CD14-positive monocyte (primary cell): Measurements from ENCODE around the gene GRK7. TPM values are rescaled to one million over a fixed set of nuclear protein-coding genes. Genes with fewer than 3 reads are reported as not detected.

Experiments used
- DNase-seq, 3 donors: peaks; one replicate each; pipeline ENCODE4 v3.0.0-alpha.2; 2011 to 2022
- H2AFZ ChIP-seq: 2 replicates; pipeline ENCODE4 v1.6.0; 2012; ENCODE audit warnings: mild to moderate bottlenecking, low read depth, low read length, inconsistent platforms; ENCODE audit not compliant: insufficient read depth, poor library complexity, severe bottlenecking
- H3K27ac ChIP-seq, 2 donors: 1 replicate in 1 of 2; 2 replicates in 1 of 2; pipeline ENCODE4 v1.5.1; 2012 to 2013; ENCODE audit warnings: low read length in 2 of 2, control low read depth in 1 of 2, inconsistent platforms in 1 of 2, low read depth in 1 of 2, mild to moderate bottlenecking in 1 of 2
- H3K27me3 ChIP-seq, 2 donors: one replicate each; pipeline versions ENCODE4 v1.6.0 to v1.6.1; 2011 to 2013; ENCODE audit warnings: low read length in 2 of 2; ENCODE audit not compliant: control insufficient read depth in 2 of 2, insufficient read depth in 2 of 2
- H3K36me3 ChIP-seq, 2 donors: replicated peaks in 1 of 2; 1 replicate in 1 of 2; 2 replicates in 1 of 2; pipeline versions ENCODE4 v1.5.1 to v1.6.1; 2012 to 2013; ENCODE audit warnings: low read length in 2 of 2, control low read depth in 1 of 2, inconsistent platforms in 1 of 2, mild to moderate bottlenecking in 1 of 2; ENCODE audit not compliant: insufficient read depth in 2 of 2, control insufficient read depth in 1 of 2
- H3K4me1 ChIP-seq, 2 donors: 1 replicate in 1 of 2; 2 replicates in 1 of 2; pipeline versions ENCODE4 v1.5.1 to v1.6.1; 2012 to 2013; ENCODE audit warnings: low read length in 2 of 2, control low read depth in 1 of 2, inconsistent platforms in 1 of 2, mild to moderate bottlenecking in 1 of 2, moderate library complexity in 1 of 2; ENCODE audit not compliant: insufficient read depth in 2 of 2, control insufficient read depth in 1 of 2
- H3K4me2 ChIP-seq: replicated peaks from 2 replicates; pipeline ENCODE3; 2012; ENCODE audit warnings: low read length, moderate library complexity, mild to moderate bottlenecking; ENCODE audit not compliant: poor library complexity, severe bottlenecking; ENCODE audit errors: extremely low read depth
- H3K4me3 ChIP-seq, 3 experiments: fragments of 200-600 bp in 1 of 3; sonication (generic) in 1 of 3; replicated peaks in 1 of 3; 1 replicate in 2 of 3; 2 replicates in 1 of 3; pipeline ENCODE4 v1.5.1; 2011 to 2013; ENCODE audit warnings: low read length in 3 of 3, mild to moderate bottlenecking in 3 of 3, control low read depth in 2 of 3, low read depth in 2 of 3, inconsistent platforms in 1 of 3, moderate library complexity in 1 of 3
- H3K79me2 ChIP-seq: 2 replicates; pipeline ENCODE4 v1.6.0; 2012; ENCODE audit warnings: mild to moderate bottlenecking, control low read depth, inconsistent platforms, low read length, moderate library complexity; ENCODE audit not compliant: insufficient read depth
- H3K9ac ChIP-seq: 2 replicates; pipeline ENCODE4 v1.6.0; 2017; ENCODE audit warnings: low read length, mild to moderate bottlenecking; ENCODE audit not compliant: insufficient read depth, poor library complexity, severe bottlenecking
- H3K9me3 ChIP-seq, 2 donors: replicated peaks in 1 of 2; 1 replicate in 1 of 2; 2 replicates in 1 of 2; pipeline versions ENCODE4 v1.5.1 to v1.6.1; 2012 to 2013; ENCODE audit warnings: low read length in 2 of 2, control low read depth in 1 of 2; ENCODE audit not compliant: control insufficient read depth in 1 of 2, insufficient read depth in 1 of 2
- H4K20me1 ChIP-seq: 2 replicates; pipeline ENCODE4 v1.6.0; 2012; ENCODE audit warnings: mild to moderate bottlenecking, low read length, control low read depth, moderate library complexity; ENCODE audit not compliant: insufficient read depth
- H3K27ac Mint-ChIP-seq, 7 donors: one replicate each; pipeline ENCODE4 v1.8.0; 2020; ENCODE audit warnings: mild to moderate bottlenecking in 7 of 7, mixed read lengths in 7 of 7, moderate library complexity in 6 of 7, inconsistent platforms in 2 of 7
- H3K27me3 Mint-ChIP-seq, 3 donors: one replicate each; pipeline ENCODE4 v1.8.0; 2021 to 2022; ENCODE audit warnings: low read depth in 3 of 3, mild to moderate bottlenecking in 3 of 3, mixed read lengths in 3 of 3, moderate library complexity in 3 of 3, inconsistent platforms in 1 of 3
- H3K36me3 Mint-ChIP-seq, 2 donors: one replicate each; pipeline ENCODE4 v1.8.0; 2020; ENCODE audit warnings: mixed read lengths in 2 of 2, inconsistent platforms in 1 of 2, mild to moderate bottlenecking in 1 of 2
- H3K4me1 Mint-ChIP-seq: one replicate; pipeline ENCODE4 v1.8.0; 2020; ENCODE audit warnings: mild to moderate bottlenecking, mixed read lengths
- H3K4me3 Mint-ChIP-seq, 2 donors: one replicate each; pipeline ENCODE4 v1.8.0; 2020; ENCODE audit warnings: mild to moderate bottlenecking in 2 of 2, mixed read lengths in 2 of 2, moderate library complexity in 1 of 2
- H3K9me3 Mint-ChIP-seq, 7 donors: one replicate each; pipeline ENCODE4 v1.8.0; 2020 to 2022; ENCODE audit warnings: mixed read lengths in 7 of 7, mild to moderate bottlenecking in 6 of 7, moderate library complexity in 6 of 7, inconsistent platforms in 2 of 7
- CTCF ChIP-seq: fragments of 200-600 bp; IDR thresholded peaks from one replicate; pipeline ENCODE4 v1.8.0; 2022; ENCODE audit warnings: antibody characterized with exemption, mild to moderate bottlenecking
- WGBS: methylation state at CpG from one replicate; pipeline ENCODE4 v1.1.5; 2013; ENCODE audit warnings: missing lambda C conversion rate; ENCODE audit not compliant: insufficient coverage; 5-methylcytosine and 5-hydroxymethylcytosine counted together
- intact Hi-C, 2 donors: fragments of 100-400 bp; cut with micrococcal nuclease; formaldehyde crosslinking; loops; one replicate each; pipeline versions ENCODE4 v1.15.0 to v1.15.1; 2023
- polyA plus RNA-seq, 3 donors: library from polyadenylated mRNA; depleted of rRNA in 1 of 3; unstranded in 2 of 3; stranded (reverse) in 1 of 3; fragments of 300-500 nt in 2 of 3; fragments of >200 nt in 1 of 3; fragmentation: Illumina TruSeq in 2 of 3; gene quantifications; 1 replicate in 2 of 3; 2 replicates in 1 of 3; pipeline ENCODE4 v1.2.3, GENCODE V29; 2012 to 2021

The GRK7 gene
- polyA plus RNA-seq, 3 donors, result 0.04 to 0.07 TPM; not detected in 1

GRCh38 chr3:141796081-141796888, 33.1 kb downstream of the GRK7 start:
- WGBS, result 1% methylated on average over 9 of the region's 11 CpGs
- Histone ChIP-seq H3K27ac (peak overlapping the region; percentile 47 to 84), H3K27me3 (no peaks in the 10 kb centered on the region), H3K36me3 (no peaks in the 10 kb centered on the region), H2AFZ (peak overlapping the region; percentile 93), H4K20me1 (no peaks in the 10 kb centered on the region), H3K9me3 (no peaks in the 10 kb centered on the region), H3K79me2 (no peaks in the 10 kb centered on the region), H3K4me2 (peak overlapping the region; percentile 77), H3K4me1 (peaks cover 28 to 30% of the 10 kb centered on the region in 2 donors), H3K9ac (peak overlapping the region; percentile 76), H3K4me3 (peak overlapping the region; percentile 30 to 81 (median 55))
- peak; percentile 53 to 80 (median 72) for DNase-seq
- no peak for TF ChIP-seq CTCF
- intact Hi-C loops, result loop anchor here (5.0 to 10.0 kb wide), 3 partner anchors 51 to 81 kb away; partner anchors contain the start of gene ATP1B3 (in 1 of the 2)
- peak overlapping the region; percentile 91 to 98 for H3K4me3 Mint-ChIP-seq
- H3K36me3 Mint-ChIP-seq, result peaks cover 0 to 3% of the 10 kb centered on the region in 2 donors
- H3K27me3 Mint-ChIP-seq, result peaks cover 1 to 8% (median 2%) of the 10 kb centered on the region in 3 donors
- peaks cover 40% of the 10 kb centered on the region for H3K4me1 Mint-ChIP-seq
- H3K9me3 Mint-ChIP-seq, result peaks cover 0 to 6% (median 1%) of the 10 kb centered on the region in 7 donors
- H3K27ac Mint-ChIP-seq, result peak overlapping the region; percentile 72 to 95 (median 88)

DNA sequence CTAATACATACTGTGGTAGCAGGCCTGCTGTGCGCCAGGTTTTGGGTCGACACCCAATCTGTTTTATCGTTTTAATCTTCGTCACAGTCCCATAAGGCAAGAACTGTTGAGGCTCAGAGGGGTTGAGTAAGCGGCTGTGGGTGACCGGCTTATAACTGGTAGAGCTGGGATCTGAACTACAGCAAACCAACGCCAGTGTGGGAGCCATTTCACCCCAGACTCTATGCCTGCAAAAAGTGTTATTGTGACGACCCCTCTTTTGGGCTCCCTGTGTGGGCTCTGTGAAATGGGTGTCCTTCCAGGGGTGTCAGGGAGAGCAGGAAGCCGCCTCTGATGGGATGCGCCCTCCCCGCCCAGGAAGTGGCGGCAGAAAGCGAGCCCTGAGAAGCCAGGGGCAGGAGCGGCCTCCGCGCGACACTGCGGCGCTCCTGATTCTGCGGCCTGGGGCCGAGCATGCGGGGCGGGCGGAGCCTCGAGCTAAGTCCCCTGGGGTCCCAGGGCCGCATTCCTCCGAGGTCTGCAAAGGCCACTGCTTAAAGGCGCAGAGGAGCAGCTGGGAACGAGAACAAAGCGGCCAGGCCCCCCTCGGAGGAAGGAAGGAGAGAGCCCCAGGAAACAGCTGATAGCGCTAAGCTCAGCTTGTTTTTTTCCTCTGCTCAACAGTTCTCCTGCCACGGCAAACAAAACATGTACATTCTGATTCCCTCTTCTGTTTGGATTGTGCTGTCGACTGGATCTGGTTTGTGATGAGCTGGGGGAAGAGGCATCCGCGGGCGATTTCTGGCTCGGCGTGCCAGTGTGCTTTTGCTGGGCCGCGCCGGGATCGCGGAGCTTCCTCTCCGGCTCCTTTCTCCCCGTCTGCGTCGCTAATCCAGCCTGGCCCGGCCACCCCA, 33.9 kb downstream of the GRK7 start:
- Histone ChIP-seq H3K9ac (peak overlapping the region; percentile 76), H3K4me2 (peak overlapping the region; percentile 77), H3K4me1 (peaks cover 28 to 30% of the 10 kb centered on the region in 2 donors), H3K27ac (peak overlapping the region; percentile 47 to 84), H3K4me3 (peak overlapping the region; percentile 30 to 81 (median 55)), H3K27me3 (no peaks in the 10 kb centered on the region), H2AFZ (peak overlapping the region; percentile 93), H3K9me3 (no peaks in the 10 kb centered on the region), H3K36me3 (no peaks in the 10 kb centered on the region), H4K20me1 (no peaks in the 10 kb centered on the region), H3K79me2 (no peaks in the 10 kb centered on the region)
- H3K9me3 Mint-ChIP-seq, result peaks cover 0 to 6% (median 0%) of the 10 kb centered on the region in 7 donors
- peak overlapping the region; percentile 86 to 95 (median 90) for H3K27ac Mint-ChIP-seq
- 4% methylated on average over 35 of the region's 49 CpGs for WGBS
- peaks cover 0 to 3% of the 10 kb centered on the region in 2 donors for H3K36me3 Mint-ChIP-seq
- DNase-seq, result peak; percentile 33 to 39 (median 36)
- peak overlapping the region; percentile 91 to 98 for H3K4me3 Mint-ChIP-seq
- TF ChIP-seq CTCF, result no peak
- H3K27me3 Mint-ChIP-seq, result peaks cover 1 to 8% (median 4%) of the 10 kb centered on the region in 3 donors
- intact Hi-C loops, result loop anchor here (5.0 to 10.0 kb wide), 3 partner anchors 52 to 80 kb away; partner anchors contain the start of gene ATP1B3 (in 1 of the 2)
- peaks cover 40% of the 10 kb centered on the region for H3K4me1 Mint-ChIP-seq
